ENCODE results near the gene MTRF1L.
"Not testable (repeated sequence)": the region's sequence is repeated elsewhere in the genome, so short reads cannot be mapped to it uniquely, and the experiment has no call there.

MTRF1L gene

GRCh38 chr6:152981219-152981618 lies 21.3 kb downstream of the MTRF1L start:
- peak overlapping the region; percentile 5 for H3K9ac ChIP-seq (ENCODE audit: low read depth, low read length)
- H3K9me3 ChIP-seq (ENCODE audit: control insufficient read depth, insufficient read depth, low read length): no peaks in the 10 kb centered on the region
- H3K4me3 ChIP-seq (ENCODE audit: low read depth, low read length): peak overlapping the region; percentile 84
- peaks cover 5% of the 10 kb centered on the region for H3K36me3 ChIP-seq (ENCODE audit: control insufficient read depth, insufficient read depth, low read length)
- no peaks in the 10 kb centered on the region for H3K27me3 ChIP-seq (ENCODE audit: control insufficient read depth, insufficient read depth, low read length)
- H3K4me1 ChIP-seq (ENCODE audit: control insufficient read depth, insufficient read depth, low read length): peaks cover 22% of the 10 kb centered on the region

DNA sequence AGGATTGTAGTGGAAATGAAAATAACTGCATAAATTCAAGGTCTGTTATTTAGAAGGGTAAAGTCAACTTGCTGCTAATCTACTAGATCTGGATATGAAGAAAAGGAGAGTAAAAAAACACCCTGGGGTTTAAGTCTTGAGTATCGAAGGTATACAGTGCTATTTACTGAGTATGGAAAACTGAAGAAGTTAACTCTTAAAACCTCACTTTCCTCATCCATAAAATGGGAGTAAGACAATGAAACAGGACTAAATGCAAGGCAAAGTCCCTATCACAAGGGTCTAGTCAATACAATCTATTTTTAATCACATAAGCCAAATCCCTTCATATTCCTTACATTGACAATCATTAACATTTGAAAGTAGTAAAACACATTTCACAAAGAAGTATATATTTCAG lies 21.9 kb downstream of the MTRF1L start:
- peaks cover 2% of the 10 kb centered on the region for H3K36me3 ChIP-seq (ENCODE audit: control insufficient read depth, insufficient read depth, low read length)
- peak overlapping the region; percentile 84 for H3K4me3 ChIP-seq (ENCODE audit: low read depth, low read length)
- H3K4me1 ChIP-seq (ENCODE audit: control insufficient read depth, insufficient read depth, low read length): peaks cover 22% of the 10 kb centered on the region
- H3K27me3 ChIP-seq (ENCODE audit: control insufficient read depth, insufficient read depth, low read length): no peaks in the 10 kb centered on the region
- H3K9me3 ChIP-seq (ENCODE audit: control insufficient read depth, insufficient read depth, low read length): no peaks in the 10 kb centered on the region
- peak overlapping the region; percentile 71 for H3K9ac ChIP-seq (ENCODE audit: low read depth, low read length)

- no peaks in the 10 kb centered on the region for H3K27me3 ChIP-seq (ENCODE audit: control insufficient read depth, insufficient read depth, low read length)
- peaks cover 22% of the 10 kb centered on the region for H3K4me1 ChIP-seq (ENCODE audit: control insufficient read depth, insufficient read depth, low read length)
- H3K9me3 ChIP-seq (ENCODE audit: control insufficient read depth, insufficient read depth, low read length): no peaks in the 10 kb centered on the region
- peaks cover 10% of the 10 kb centered on the region for H3K36me3 ChIP-seq (ENCODE audit: control insufficient read depth, insufficient read depth, low read length)
- no peak overlapping the region for H3K4me3 ChIP-seq (ENCODE audit: low read depth, low read length)
- no peak overlapping the region for H3K9ac ChIP-seq (ENCODE audit: low read depth, low read length)
These were observed 23.4 kb downstream of the MTRF1L start for GRCh38 chr6:152979116-152979515.

- Histone ChIP-seq H3K36me3 (ENCODE audit: control insufficient read depth, insufficient read depth, low read length) (peaks cover 15% of the 10 kb centered on the region), H3K4me3 (ENCODE audit: low read depth, low read length) (no peak overlapping the region), H3K27me3 (ENCODE audit: control insufficient read depth, insufficient read depth, low read length) (no peaks in the 10 kb centered on the region), H3K9ac (ENCODE audit: low read depth, low read length) (no peak overlapping the region), H3K4me1 (ENCODE audit: control insufficient read depth, insufficient read depth, low read length) (peaks cover 22% of the 10 kb centered on the region), H3K9me3 (ENCODE audit: control insufficient read depth, insufficient read depth, low read length) (no peaks in the 10 kb centered on the region)
These were observed 24.5 kb downstream of the MTRF1L start for GRCh38 chr6:152978058-152978457.

DNA sequence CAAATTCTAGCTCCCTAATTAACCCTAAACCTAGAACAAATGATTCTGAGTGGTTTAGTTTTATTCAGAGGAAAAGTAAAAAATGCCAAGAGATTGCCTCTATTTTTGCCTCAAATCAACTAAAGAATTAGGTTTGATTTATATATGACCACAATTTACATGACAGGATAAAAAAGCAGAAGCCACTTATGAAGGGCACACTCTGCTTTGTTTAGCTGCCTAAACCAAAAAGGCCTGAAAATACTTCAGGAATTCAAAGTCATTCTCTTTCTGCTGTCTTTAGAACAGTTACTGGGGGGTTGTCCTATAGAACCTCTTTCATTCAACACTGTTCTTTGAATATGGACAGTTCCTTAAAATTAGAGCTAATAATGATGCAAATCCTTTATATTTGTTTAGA lies 25.0 kb downstream of the MTRF1L start:
- Histone ChIP-seq H3K4me3 (ENCODE audit: low read depth, low read length) (no peak overlapping the region), H3K27me3 (ENCODE audit: control insufficient read depth, insufficient read depth, low read length) (no peaks in the 10 kb centered on the region), H3K9me3 (ENCODE audit: control insufficient read depth, insufficient read depth, low read length) (no peaks in the 10 kb centered on the region), H3K4me1 (ENCODE audit: control insufficient read depth, insufficient read depth, low read length) (peaks cover 22% of the 10 kb centered on the region), H3K9ac (ENCODE audit: low read depth, low read length) (no peak overlapping the region), H3K36me3 (ENCODE audit: control insufficient read depth, insufficient read depth, low read length) (peaks cover 16% of the 10 kb centered on the region)

DNA sequence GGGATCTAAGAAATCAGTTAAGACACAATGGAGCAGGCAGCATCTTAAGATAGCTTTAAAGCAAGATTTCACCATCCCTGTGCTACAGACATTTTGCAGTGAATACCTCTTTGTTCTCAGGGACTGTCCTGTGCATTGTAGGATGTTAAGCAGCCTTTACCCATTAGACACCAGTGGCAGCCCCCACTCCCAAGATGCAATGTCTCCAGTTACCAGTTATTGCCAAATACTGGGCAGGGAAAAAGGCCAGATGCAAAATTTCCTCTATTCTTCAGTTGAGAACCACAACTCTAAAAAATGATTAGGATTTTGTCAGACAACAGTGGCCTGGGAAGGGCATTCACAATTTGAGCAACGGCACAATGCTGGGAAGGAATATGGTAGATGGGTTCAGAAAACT lies 25.8 kb downstream of the MTRF1L start:
- H3K27me3 ChIP-seq (ENCODE audit: control insufficient read depth, insufficient read depth, low read length): no peaks in the 10 kb centered on the region
- peaks cover 19% of the 10 kb centered on the region for H3K36me3 ChIP-seq (ENCODE audit: control insufficient read depth, insufficient read depth, low read length)
- no peaks in the 10 kb centered on the region for H3K9me3 ChIP-seq (ENCODE audit: control insufficient read depth, insufficient read depth, low read length)
- H3K4me3 ChIP-seq (ENCODE audit: low read depth, low read length): no peak overlapping the region
- peaks cover 22% of the 10 kb centered on the region for H3K4me1 ChIP-seq (ENCODE audit: control insufficient read depth, insufficient read depth, low read length)
- H3K9ac ChIP-seq (ENCODE audit: low read depth, low read length): no peak overlapping the region

DNA sequence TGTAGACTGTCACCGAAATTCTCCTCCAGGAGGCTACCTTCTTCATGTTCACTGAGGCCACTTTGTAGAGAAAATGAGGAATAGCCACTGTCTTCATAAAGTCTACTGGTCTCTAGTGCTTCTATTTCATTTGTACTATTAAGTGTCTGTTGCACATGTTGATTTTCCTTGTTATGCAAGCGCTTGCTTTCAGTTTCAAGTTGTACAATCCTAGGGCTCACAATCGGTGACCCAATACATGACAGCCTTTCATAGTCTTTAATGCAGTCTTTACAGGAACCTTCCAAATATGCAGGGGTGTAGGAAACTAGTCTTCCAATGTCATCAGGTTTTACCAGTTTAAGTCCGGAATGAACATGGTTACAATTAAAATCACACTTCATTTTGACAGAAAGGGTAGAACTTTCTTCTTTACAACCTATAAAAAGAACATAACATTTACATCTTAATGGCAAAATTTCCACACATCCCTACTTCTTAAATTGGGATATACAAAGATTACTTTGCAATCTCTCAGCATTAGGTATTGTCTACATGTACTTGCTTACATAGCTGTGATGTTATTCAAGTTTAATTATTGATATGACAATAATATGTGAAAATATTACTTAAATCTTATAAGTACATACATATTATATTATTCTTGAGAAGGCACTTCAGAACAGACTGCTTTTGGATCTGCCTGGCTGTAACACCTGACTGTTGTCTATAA lies 27.1 kb downstream of the MTRF1L start:
- Histone ChIP-seq H3K9ac (ENCODE audit: low read depth, low read length) (no peak overlapping the region), H3K27me3 (ENCODE audit: control insufficient read depth, insufficient read depth, low read length) (no peaks in the 10 kb centered on the region), H3K4me1 (ENCODE audit: control insufficient read depth, insufficient read depth, low read length) (peaks cover 18% of the 10 kb centered on the region), H3K36me3 (ENCODE audit: control insufficient read depth, insufficient read depth, low read length) (peaks cover 21% of the 10 kb centered on the region), H3K4me3 (ENCODE audit: low read depth, low read length) (no peak overlapping the region), H3K9me3 (ENCODE audit: control insufficient read depth, insufficient read depth, low read length) (no peaks in the 10 kb centered on the region)

DNA sequence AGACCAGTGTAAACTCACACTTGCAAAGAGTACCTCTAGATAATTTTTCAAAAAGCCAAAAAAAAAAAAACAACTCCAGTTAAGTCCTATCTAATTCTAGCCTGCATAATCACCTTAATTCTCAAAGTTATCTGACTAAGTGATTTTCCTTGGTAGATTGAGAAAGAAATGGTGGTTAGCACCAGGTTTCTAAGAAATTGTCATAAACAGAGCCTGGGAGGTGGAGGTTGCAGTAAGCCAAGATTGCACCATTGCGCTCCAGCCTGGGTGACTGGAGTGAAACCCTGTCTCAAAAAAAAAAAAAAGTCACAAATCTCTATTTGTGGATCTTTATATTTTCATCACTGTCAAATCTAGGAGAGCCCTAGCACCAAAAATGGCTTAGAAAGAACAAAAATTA lies 28.6 kb downstream of the MTRF1L start:
- Histone ChIP-seq H3K36me3 (ENCODE audit: control insufficient read depth, insufficient read depth, low read length) (peaks cover 21% of the 10 kb centered on the region), H3K4me3 (ENCODE audit: low read depth, low read length) (no peak overlapping the region), H3K9ac (ENCODE audit: low read depth, low read length) (no peak overlapping the region), H3K27me3 (ENCODE audit: control insufficient read depth, insufficient read depth, low read length) (no peaks in the 10 kb centered on the region), H3K4me1 (ENCODE audit: control insufficient read depth, insufficient read depth, low read length) (peaks cover 14% of the 10 kb centered on the region), H3K9me3 (ENCODE audit: control insufficient read depth, insufficient read depth, low read length) (no peaks in the 10 kb centered on the region)

DNA sequence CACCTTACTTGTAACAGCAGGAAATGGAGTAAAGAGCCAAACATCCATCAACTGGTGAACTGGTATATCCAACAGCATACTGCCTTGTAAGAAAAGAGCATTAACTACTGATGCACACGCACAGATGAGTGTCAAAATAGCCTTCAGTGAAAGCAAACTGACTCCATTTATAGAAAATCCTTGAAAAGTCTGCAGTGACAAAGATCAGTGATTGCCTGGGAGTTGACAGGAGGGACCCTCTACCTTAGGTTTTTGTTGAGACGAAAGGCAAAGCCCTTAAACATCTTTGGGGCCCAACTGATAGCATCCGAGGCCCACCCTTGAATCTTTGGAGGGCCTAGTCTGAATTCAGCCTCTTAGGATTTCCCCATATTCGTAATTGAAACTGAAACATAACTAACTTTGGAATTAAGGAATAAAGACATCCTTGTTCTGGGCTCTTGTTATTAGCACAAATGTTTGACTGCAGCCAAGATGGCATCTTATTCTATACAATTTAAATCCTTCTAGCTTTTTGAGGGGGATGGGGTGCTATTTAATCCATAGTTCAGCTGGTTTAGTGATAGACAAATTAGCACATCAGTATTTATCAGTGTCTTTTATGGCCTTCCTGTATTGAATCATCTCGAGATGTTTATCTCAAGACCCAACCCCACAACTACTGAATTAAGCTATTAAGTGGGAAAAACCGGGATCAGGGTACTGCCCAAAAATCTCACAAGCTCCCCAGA lies 32.7 kb downstream of the MTRF1L start:
- Histone ChIP-seq H3K9ac (ENCODE audit: low read depth, low read length) (no peak overlapping the region), H3K36me3 (ENCODE audit: control insufficient read depth, insufficient read depth, low read length) (peaks cover 16% of the 10 kb centered on the region), H3K4me1 (ENCODE audit: control insufficient read depth, insufficient read depth, low read length) (no peaks in the 10 kb centered on the region), H3K9me3 (ENCODE audit: control insufficient read depth, insufficient read depth, low read length) (no peaks in the 10 kb centered on the region), H3K27me3 (ENCODE audit: control insufficient read depth, insufficient read depth, low read length) (no peaks in the 10 kb centered on the region), H3K4me3 (ENCODE audit: low read depth, low read length) (no peak overlapping the region)

DNA sequence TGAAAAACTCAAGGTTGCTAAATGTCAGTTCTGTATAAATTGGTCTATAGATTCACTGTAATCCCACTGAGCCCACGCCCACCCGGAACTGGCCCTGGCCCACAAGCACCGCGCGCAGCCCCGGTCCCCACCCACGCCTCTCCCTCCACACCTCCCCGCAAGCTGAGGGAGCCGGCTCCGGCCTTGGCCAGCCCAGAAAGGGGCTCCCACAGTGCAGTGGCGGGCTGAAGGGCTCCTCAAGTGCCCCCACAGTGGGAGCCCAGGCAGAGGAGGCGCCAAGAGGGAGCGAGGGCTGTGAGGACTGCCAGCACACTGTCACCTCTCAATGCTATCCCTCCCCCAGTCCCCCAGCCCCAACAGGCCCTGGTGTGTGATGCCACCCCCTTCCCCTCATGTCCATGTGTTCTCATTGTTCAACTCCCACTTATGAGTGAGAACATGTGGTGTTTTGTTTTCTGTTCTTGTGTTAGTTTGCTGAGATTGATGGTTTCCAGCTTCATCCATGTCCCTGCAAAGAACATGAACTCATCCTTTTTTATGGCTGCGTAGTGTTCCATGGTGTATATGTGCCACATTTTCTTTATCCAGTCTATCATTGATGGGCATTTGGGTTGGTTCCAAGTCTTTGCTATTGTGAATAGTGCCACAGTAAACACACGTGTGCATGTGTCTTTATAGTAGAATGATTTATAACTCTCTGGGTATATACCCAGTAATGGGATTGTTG lies 36.2 kb downstream of the MTRF1L start:
- H3K4me1 ChIP-seq (ENCODE audit: control insufficient read depth, insufficient read depth, low read length); H3K27me3 ChIP-seq (ENCODE audit: control insufficient read depth, insufficient read depth, low read length); H3K9ac ChIP-seq (ENCODE audit: low read depth, low read length); H3K9me3 ChIP-seq (ENCODE audit: control insufficient read depth, insufficient read depth, low read length); H3K4me3 ChIP-seq (ENCODE audit: low read depth, low read length); H3K36me3 ChIP-seq (ENCODE audit: control insufficient read depth, insufficient read depth, low read length): not testable (repeated sequence)

- no peaks in the 10 kb centered on the region for H3K36me3 ChIP-seq (ENCODE audit: control insufficient read depth, insufficient read depth, low read length)
- H3K9me3 ChIP-seq (ENCODE audit: control insufficient read depth, insufficient read depth, low read length): no peaks in the 10 kb centered on the region
- H3K9ac ChIP-seq (ENCODE audit: low read depth, low read length): no peak overlapping the region
- H3K4me1 ChIP-seq (ENCODE audit: control insufficient read depth, insufficient read depth, low read length): no peaks in the 10 kb centered on the region
- no peak overlapping the region for H3K4me3 ChIP-seq (ENCODE audit: low read depth, low read length)
- no peaks in the 10 kb centered on the region for H3K27me3 ChIP-seq (ENCODE audit: control insufficient read depth, insufficient read depth, low read length)
These were observed 43.2 kb downstream of the MTRF1L start for GRCh38 chr6:152959333-152959732.

DNA sequence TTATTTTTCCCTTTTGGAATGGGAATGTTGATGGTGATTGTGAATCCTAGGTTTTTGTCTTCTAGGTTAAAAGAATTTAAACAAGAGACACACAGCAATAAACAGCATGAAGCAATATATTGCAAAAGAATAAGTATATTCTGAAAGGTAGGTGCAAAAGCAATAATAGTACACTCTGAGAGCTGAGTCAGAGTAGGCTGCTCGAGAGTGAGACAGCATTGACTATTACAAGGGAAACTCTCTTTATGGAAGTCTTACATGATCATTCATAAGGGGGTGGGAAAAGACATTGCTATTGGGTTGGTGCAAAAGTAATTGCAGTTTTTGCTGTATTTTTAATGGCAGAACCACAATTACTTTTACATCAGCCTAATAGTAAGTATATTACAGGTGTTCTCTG lies 44.7 kb downstream of the MTRF1L start:
- Histone ChIP-seq H3K36me3 (ENCODE audit: control insufficient read depth, insufficient read depth, low read length) (no peaks in the 10 kb centered on the region), H3K4me3 (ENCODE audit: low read depth, low read length) (no peak overlapping the region), H3K4me1 (ENCODE audit: control insufficient read depth, insufficient read depth, low read length) (no peaks in the 10 kb centered on the region), H3K9me3 (ENCODE audit: control insufficient read depth, insufficient read depth, low read length) (no peaks in the 10 kb centered on the region), H3K27me3 (ENCODE audit: control insufficient read depth, insufficient read depth, low read length) (no peaks in the 10 kb centered on the region), H3K9ac (ENCODE audit: low read depth, low read length) (no peak overlapping the region)

Measured in iPS-15b (cell line).